HG03571 (cell line): ENCODE data around the gene SFTA2.
"Not testable (repeated sequence)": the region's sequence is repeated elsewhere in the genome, so short reads cannot be mapped to it uniquely, and the experiment has no call there.

Experiments used
- ATAC-seq: cut with Tn5 transposase; IDR thresholded peaks from one replicate; pipeline ENCODE4 v1.9.1; 2021; ENCODE audit not compliant: unreplicated experiment

SFTA2 gene

DNA sequence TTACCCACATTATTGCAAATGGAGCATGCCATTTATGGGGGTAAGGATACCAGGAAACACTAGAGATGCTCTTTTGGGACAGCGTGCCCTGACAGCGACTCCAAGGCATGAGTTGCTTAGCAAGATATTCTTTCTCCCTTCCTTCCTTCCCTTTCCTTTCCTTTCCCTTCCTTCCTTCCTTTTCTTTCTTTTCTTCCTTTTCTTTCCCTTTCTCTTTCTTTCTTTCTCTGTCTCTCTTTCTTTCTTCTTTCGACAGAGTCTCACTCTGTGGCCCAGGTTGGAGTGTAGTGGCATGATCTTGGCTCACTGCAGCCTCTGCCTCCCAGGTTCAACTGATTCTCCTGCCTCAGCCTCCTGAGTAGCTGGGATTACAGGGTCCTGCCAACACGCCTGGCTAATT is 12.1 kb upstream of the SFTA2 start:
- no peak for ATAC-seq

DNA sequence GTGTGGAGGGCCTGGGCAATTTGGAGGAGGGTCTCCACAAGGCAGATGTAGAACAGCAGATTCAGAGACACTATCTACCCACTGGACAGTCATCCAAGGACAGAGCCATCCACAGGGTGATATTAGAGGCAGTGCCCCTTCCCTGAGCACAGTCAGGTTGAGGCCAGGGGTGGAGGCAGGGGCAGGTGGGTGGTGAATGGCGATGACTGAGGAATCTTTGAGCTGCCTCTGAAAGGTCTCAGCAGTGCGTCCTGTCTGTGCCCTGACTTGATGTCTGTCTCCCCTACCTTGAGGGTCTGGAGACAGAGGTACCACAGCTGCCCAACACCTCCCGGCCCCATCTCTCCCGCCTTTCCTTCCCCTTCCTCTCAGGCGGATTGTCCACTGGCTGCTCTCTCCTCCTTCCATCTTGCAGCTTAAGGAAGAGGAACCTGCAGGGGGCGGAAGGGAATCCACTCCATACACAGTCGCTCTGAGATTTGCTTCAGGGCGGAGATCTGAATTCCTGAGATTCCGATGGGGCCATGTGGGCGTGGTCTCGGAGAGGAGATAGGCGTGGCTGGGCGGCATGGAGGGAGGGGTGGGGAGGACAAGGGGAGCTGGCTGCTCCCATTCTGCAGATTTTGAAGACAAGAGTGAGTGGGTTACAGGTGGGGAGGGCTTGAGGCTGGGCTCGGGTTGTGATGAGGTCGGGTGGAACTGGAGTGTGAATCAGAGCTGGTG is 10.5 kb upstream of the SFTA2 start:
- no peak for ATAC-seq

DNA sequence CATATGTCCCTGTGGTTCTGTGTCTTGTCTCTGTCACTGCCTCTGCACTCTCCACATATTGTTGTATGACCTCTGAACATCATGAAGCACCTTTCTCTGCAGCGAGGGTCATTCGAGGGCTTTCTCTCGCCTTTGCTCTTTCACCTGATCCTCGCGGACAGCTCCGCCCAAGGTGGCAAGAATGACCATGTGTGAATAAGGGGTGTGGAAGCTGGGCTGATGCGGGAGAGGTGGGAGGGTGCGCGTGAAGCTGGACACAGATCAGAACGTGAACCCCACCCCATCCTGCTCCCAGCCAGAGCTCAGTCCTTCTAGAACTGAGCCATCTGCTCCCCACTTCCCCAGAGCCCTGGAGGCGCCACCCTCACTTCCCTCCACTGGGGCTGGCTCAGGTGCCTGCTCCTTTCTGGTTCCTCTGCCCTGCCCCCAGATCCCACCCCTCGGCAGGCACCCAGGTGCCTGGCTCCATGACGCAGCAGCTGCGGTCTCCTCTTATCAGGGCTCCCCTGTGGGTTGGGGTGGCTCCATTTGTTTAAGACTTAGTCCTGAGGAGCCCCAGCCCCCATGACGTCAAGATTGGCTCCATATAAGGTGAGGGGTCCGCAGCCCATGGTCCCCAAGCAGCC is 8.5 kb upstream of the SFTA2 start, which contains the start of gene MUCL3:
Gene MUCL3, plus strand, starts transcription at position 613 of the 626 bp plus-strand sequence. CDS start 27 bp downstream, outside the sequence.
- ATAC-seq, result no peak

DNA sequence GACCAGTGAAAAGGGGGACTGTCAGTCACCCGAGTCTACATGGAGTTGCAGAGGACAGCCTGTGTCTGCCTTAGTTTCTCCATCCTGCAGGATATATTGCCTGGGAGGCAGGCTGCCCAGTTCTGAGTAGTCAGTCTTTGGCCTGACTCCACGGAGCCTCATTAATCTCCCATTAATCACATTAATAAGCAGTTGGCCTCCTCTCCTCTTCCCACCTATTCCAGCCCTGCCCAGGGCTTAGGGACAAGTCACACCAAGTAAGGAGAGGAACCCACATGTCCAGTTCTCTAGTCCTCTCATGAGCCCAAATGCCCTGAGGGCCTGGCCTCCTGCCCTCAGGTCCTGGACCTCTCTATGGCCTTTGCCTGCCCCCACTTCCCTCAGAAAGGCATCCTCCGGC is 7.5 kb upstream of the SFTA2 start:
- no peak for ATAC-seq

DNA sequence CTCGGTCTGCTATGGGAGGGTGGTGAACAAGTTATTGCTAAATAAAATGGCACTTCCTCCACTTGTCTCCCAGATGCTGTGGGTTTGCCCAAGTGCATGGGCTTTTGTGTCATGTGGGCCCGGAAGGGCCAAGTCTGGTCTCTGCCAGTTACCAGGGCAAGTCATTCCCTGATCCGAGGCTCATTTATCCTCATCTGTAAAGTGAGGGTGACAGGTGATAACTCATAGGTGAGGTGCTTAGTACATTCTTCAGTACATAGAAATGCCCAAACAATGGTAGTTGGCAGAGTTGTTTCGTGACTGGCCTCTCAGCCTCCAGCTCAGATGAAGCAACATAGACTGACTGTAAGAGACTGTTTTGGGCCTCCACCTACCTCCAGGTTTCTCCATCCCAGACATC is 6.8 kb upstream of the SFTA2 start:
- no peak for ATAC-seq

DNA sequence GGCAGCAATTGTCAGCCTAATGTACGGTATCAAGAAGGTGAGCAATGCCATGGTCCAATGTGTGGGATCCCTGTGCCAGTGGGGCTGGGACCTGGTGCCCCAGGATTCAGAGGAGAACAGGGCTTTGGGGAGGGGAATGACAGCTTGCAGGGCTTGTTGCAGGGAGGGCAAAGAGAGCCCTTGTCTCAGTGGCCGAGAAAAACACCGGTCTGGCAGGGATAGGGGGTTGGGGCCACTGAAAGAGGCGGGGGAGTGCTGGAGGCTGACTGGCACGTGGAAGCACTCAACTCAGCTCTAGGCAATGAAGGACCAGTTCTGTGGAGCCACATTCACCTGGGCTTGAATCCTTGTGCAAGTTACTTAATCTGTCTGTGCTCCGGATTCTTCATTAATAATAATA is 5.3 kb upstream of the SFTA2 start:
- no peak for ATAC-seq

DNA sequence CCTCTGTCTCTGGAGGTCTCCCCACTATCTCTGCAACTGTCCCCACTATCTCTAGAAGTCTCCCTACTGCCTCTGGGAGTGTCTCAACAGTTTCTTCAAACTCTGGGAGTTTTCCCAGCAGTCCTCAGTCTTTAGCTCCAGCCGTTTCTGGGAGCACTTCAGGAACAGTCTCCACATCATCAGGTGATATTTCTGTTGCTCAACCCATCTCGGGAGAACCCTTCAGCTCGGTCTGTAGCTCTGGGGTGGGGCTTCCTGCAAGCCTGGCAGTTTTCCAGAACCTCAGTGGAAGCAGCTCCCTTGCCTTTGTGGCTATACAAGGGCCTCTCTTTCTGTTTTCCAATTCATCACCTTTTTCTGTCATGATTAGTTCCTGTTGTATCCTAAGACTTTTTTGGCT is 3.0 kb upstream of the SFTA2 start:
- ATAC-seq, result no peak

DNA sequence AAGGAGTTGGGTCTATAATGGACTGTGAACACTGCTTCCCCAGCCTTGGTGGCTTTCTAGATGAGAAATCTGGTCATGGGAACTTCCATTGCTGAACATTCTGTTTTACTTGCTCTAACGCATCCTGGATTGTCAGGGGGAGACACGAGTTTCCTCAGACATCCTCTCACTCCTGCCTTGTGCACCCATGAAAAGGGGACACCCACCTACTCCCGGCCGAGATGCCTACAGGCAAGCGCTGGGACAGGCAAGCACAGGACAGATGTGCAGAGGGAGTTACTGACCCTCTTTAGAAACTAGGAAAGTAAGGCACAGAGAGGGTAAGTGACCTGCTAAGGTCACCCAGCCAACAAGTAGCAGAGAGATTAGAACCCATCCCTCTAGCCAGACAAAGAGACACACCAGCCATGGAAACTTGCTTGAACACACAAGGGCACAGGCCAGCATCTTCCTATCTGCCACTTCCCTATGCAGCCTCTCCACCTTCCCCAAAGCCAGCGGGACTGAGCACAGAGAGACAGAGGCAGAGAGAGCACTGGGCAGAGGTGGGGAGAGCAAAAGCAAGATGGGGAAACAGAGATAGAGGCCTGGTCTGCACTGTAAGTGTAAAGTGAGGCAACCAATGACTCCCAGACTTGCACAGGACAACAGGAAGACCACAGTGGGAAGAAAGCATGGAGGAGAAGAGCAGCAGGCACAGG is 845 bp upstream of the SFTA2 start:
- ATAC-seq, result no peak

DNA sequence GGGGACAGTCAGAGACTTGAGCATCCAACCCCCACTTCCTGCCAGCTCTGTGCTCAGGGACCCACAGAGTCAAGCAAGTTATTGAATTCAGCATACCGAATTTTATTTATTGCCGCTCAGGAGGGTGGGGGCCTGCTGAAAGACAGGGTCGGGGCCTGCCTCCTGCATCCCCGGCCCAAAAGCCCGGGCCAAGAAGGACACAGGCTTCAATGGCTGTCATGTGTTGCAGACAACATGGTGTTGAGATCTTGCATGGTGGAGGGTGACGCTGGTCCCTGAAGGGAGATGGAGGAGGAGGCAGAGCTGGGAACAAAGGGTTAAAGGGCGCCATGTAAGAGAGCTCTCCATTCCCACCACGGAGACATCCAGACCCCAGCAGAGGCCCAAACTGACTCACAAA is 698 bp downstream of the SFTA2 start:
- ATAC-seq, result no peak

DNA sequence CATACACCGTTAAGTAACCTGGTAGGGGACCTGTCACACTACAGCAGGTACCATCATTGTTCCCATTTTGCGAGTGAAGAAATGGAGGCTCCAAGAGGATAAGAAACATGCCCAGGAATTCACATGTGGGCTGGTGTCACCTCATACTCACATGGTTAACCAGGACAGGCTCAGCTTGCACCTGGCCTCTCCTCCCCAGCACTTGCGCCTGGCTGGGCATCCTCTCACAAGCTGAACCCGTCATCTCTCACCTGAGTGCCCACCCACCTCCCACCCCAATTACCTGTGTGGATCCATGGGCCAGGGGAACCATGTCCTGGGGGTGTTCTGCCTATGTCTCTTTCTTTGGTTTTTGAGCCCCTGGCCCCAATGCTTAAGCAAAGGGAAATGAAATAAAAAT is 1.5 kb downstream of the SFTA2 start:
- ATAC-seq, result no peak

DNA sequence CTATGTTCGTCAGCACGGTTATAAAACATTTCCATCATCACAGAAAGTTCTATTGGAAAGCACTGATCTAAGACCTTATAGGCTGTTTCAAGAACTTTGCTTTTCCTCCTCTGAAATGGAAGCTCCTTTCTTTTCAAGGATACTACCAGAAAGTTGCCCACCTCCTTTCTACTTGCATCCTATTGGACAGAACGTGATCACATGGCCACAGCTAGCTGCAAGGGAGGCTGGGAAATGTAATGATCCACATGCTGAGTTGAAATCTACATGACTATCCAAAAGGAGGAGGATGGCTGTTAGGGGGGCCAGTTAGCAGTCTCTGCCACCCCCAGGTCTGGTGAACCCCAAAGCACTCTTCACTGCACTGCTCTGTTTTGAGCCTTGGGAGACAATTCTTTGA is 3.3 kb downstream of the SFTA2 start:
- ATAC-seq, result no peak

DNA sequence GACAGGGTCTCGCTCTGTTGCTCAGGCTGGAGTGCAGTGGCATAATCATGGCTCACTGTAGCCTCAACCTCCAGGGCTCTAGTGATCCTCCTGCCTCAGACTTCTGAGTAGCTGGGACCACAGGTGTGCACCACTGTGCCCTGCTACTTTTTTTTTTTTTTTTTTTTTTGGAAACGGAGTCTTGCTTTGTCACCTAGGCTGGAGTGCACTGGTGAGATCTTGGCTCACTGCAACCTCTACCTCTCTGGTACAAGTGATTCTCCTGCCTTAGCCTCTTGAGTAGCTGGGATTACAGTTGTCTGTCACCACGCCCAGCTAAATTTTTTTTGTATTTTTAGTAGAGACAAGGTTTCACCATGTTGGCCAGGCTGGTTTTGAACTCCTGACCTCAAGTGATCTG is 4.9 kb downstream of the SFTA2 start:
- not testable (repeated sequence) for ATAC-seq

DNA sequence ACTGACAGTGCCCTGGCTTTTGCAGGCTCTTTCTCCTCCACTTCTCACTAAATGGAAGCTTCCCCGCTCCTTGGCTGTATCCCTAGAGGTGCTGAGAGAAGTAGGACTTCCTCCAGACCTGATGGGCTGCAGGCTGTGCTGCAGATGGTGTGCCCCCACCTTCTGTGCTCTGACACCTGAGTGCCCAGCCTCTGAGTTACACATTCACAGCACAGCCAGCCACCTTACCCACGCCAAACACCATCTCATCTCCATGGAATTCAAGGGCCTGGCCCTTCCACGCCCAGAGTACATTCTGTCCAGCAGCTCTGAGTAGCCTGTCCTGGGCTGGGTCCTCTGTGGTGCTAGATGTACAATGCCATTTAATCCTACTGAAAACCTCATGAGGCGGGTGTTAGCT is 5.3 kb downstream of the SFTA2 start:
- no peak for ATAC-seq

DNA sequence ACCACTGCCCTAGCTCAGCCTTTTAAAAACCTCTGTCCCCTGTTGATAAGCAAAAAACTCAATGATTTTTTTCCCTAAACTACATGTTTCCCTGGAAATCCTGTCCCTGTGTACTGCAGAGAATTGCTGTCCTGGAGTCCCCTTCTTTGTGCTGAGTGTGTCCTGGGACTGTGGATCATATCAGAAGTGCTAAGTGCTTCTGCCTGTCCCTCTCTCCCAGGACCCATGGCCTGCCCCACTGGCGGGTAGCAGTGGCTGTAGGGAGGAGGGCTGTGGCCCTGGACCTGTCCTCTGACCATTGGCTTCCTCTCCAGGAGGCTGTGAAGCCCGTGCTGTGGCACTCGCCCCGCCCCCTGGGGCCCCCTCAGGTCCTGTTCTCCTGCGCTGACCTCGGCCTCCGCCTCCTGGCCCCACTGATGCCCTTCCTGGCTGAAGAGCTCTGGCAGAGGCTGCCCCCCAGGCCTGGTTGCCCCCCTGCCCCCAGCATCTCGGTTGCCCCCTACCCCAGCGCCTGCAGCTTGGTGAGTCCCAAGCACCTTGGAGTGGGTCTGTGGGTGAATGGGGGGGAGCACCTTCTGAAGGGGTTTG is 7.8 kb downstream of the SFTA2 start:
- ATAC-seq, result not testable (repeated sequence)

DNA sequence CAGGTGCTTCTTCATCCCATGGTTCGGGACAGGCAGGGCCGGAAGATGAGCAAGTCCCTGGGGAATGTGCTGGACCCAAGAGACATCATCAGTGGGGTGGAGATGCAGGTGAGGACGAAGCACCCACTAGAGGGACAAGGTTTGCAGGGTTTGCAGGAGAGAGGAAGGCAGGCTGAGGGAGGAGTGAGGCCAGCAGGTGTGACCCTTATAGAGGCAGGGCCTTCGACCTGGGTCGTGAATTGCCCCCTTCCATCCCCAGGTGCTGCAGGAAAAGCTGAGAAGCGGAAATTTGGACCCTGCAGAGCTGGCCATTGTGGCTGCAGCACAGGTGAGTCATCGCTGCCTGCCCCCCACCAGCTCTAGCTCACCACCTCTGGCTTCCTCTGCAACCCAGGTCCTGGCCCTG is 9.5 kb downstream of the SFTA2 start:
- ATAC-seq, result no peak

DNA sequence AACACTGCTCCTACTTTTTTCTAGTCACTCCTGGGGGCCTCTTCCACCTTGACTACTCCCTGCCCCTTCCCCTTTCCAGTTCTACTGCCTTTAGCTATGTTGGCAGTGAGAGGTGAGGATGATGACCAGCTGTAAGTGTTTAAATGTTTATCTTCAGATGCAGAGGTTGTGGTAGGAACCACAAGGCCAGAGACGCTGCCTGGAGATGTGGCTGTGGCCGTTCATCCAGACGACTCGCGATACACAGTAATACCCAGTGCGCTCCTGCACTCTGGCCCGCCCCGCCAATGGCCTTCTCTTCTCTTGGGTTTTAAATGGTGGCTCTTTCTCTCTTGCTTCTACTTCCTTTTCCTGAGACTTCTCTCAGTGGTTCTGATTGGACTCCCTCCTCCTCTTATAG is 13.3 kb downstream of the SFTA2 start:
- no peak for ATAC-seq

DNA sequence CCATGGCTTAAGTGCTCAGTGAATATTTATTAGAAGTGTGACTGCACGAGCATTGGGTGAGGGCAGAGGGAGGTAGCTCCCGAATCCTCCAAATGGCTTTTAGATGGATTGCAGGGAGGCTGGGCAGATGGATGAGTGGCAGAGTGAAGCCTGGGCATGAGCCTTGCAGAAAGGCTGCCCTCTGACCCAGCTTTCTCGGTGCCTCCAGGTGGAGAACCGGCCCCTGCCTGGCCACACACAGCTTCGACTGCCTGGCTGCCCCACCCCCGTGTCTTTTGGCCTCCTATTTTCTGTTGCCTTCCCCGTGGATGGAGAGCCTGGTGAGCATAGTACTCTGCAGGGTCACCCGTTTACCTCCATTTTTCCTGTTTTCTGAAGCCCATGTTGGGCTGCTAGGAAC is 14.5 kb downstream of the SFTA2 start:
- no peak for ATAC-seq

DNA sequence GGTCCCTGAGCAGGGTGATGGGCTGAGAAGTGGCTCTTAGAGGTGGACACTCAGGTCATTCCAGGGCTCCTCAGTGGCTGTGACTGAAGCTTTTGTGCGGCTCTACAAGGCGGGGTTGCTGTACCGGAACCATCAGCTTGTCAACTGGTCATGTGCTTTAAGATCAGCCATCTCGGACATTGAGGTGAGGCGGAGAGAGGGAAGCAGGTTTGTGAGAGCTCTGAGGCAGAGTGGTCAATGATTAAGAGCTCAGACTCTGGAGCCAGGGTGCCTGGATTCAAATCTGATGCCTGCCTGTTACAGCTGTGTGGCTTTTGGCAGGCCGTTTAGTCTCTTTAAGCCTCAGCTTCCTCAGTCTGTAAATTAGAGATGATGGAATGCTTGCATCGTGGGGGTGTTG is 14.9 kb downstream of the SFTA2 start:
- ATAC-seq, result no peak

DNA sequence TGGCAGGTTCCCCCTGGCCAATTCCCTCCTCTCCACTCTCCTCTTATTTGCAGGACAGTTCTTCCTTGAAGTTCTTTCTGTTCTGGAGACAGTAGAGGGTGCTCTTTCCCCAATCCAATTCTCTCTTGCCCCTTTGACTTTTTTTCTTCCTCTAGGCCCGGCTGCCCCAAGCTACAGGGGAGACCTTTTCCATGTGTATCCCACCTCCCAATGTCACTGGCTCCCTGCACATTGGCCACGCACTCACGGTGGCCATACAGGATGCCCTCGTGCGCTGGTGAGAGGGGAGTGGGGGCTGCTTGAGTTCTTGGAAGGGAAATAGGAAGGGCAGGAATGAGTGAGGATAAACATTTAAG is 16.4 kb downstream of the SFTA2 start:
- ATAC-seq, result no peak

DNA sequence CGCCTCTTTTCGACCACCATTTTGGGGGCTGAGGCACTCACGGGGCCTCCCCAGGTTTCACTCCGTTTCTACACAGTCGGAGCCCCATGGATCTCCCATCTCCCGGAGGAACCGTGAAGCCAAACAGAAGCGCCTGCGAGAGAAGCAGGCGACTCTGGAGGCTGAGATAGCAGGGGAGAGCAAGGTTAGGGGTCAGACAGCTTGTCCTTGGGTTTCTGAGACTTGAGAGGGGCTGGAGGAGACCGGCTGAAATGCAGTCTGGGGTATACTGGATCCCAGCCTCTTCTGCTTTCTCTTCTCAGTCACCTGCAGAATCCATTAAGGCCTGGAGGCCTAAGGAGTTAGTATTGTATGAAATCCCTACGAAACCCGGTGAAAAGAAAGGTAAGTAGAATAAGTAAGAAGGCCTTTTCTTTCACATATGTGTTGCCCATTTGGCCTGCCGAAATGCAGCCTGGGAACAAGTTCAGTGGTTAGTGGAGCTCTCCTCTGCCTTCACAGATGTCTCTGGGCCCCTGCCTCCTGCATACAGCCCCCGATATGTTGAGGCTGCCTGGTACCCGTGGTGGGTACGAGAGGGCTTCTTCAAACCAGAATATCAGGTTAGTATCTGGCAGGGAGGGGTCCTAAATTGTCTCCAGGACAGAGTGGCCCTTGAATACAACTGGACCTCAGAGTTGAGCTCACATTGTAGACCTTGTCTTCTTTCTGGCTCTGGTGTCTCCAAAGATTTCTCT is 16.9 kb downstream of the SFTA2 start:
- no peak for ATAC-seq
